Caco-2 (cell line): ENCODE results near the gene NNT. TPM values are rescaled to one million over a fixed set of nuclear protein-coding genes. Genes with fewer than 3 reads are reported as not detected.

Source experiments
- BruUV-seq: library from RNA; stranded (reverse); fragments of 400-500 nt; replicated peaks from 2 replicates; lab custom pipeline; 2021; lab: Mats Ljungman, UMichigan
- CTCF ChIA-PET: fragments of 300-600 bp; sonication (Branson Sonifier 250); formaldehyde crosslinking; loops from one replicate; lab custom pipeline; 2022; ENCODE audit warnings: antibody characterized with exemption; lab: Charles Lee
- POLR2A ChIA-PET: fragments of 300-600 bp; sonication (Branson Sonifier 250); formaldehyde crosslinking; loops from one replicate; lab custom pipeline; 2022; ENCODE audit warnings: antibody characterized with exemption; lab: Charles Lee
- DNase-seq, 2 experiments: peaks; one replicate each; pipeline versions ENCODE4 v3.0.0 to v3.0.0-alpha.2; 2020 to 2022
- H3K27me3 ChIP-seq: replicated peaks from 2 replicates; pipeline ENCODE4 v1.6.0; 2011; ENCODE audit warnings: low read length; ENCODE audit not compliant: control insufficient read depth, insufficient read depth
- H3K36me3 ChIP-seq: 2 replicates; pipeline ENCODE4 v1.5.1; 2011; ENCODE audit warnings: low read length; ENCODE audit not compliant: control insufficient read depth, insufficient read depth
- H3K4me1 ChIP-seq: fragments of 250-450 bp; sonication (Bioruptor Pico); 2 replicates; pipeline ENCODE4 v1.5.1; 2020; ENCODE audit warnings: mild to moderate bottlenecking
- H3K4me3 ChIP-seq: 2 replicates; pipeline ENCODE4 v1.5.1; 2011; ENCODE audit warnings: low read depth, mild to moderate bottlenecking, control low read depth, low read length
- H3K9me3 ChIP-seq: fragments of 250-450 bp; sonication (Bioruptor Pico); 2 replicates; pipeline ENCODE4 v1.5.1; 2020; ENCODE audit warnings: mild to moderate bottlenecking, moderate library complexity
- H3K27ac Mint-ChIP-seq: one replicate; pipeline ENCODE4 v1.8.0; 2022; ENCODE audit warnings: mixed read lengths; ENCODE audit not compliant: unreplicated experiment
- H3K27me3 Mint-ChIP-seq: one replicate; pipeline ENCODE4 v1.8.0; 2022; ENCODE audit warnings: mixed read lengths; ENCODE audit not compliant: insufficient read depth, unreplicated experiment
- H3K36me3 Mint-ChIP-seq: one replicate; pipeline ENCODE4 v1.8.0; 2022; ENCODE audit warnings: mild to moderate bottlenecking, mixed read lengths; ENCODE audit not compliant: insufficient read depth, unreplicated experiment
- H3K4me1 Mint-ChIP-seq: one replicate; pipeline ENCODE4 v1.8.0; 2022; ENCODE audit warnings: low read depth, mixed read lengths; ENCODE audit not compliant: unreplicated experiment
- H3K4me3 Mint-ChIP-seq: one replicate; pipeline ENCODE4 v1.8.0; 2022; ENCODE audit warnings: mild to moderate bottlenecking, moderate library complexity, mixed read lengths; ENCODE audit not compliant: unreplicated experiment
- H3K9me3 Mint-ChIP-seq: one replicate; pipeline ENCODE4 v1.8.0; 2022; ENCODE audit warnings: mixed read lengths; ENCODE audit not compliant: unreplicated experiment
- intact Hi-C: fragments of 100-400 bp; cut with micrococcal nuclease; formaldehyde crosslinking; loops from one replicate; pipeline ENCODE4 v1.10.0; 2022; ENCODE audit not compliant: unreplicated experiment
- total RNA-seq: library from RNA; stranded (reverse); gene quantifications from 2 replicates; pipeline ENCODE4 v1.2.3, GENCODE V29; 2022
- TF ChIP-seq, protein P1 (sequence below), 2 experiments: fragments of 200-600 bp in 1 of 2; IDR thresholded peaks; 1 replicate in 1 of 2; 2 replicates in 1 of 2; pipeline versions ENCODE4 v1.5.1 to v1.8.0; 2011 to 2022; ENCODE audit warnings: antibody characterized with exemption in 1 of 2, control low read depth in 1 of 2, inconsistent platforms in 1 of 2, low read depth in 1 of 2, low read length in 1 of 2, mild to moderate bottlenecking in 1 of 2, moderate library complexity in 1 of 2; ENCODE audit not compliant: insufficient read depth in 1 of 2, severe bottlenecking in 1 of 2, unreplicated experiment in 1 of 2

Gene NNT
- total RNA-seq, 1 experiment from 2014 or later = 44.8 TPM

- Histone ChIP-seq H3K36me3 (no peaks in the 10 kb centered on the region), H3K4me3 (no peak overlapping the region), H3K9me3 (no peaks in the 10 kb centered on the region), H3K4me1 (no peaks in the 10 kb centered on the region), H3K27me3 (no peaks in the 10 kb centered on the region)
- Mint-ChIP-seq H3K4me1 (no peaks in the 10 kb centered on the region), H3K4me3 (no peak overlapping the region), H3K27ac (no peak overlapping the region), H3K9me3 (no peaks in the 10 kb centered on the region), H3K36me3 (no peaks in the 10 kb centered on the region), H3K27me3 (no peaks in the 10 kb centered on the region)
- ChIA-PET POLR2A (no interaction called here), CTCF (no interaction called here)
- BruUV-seq = no TSS peak
- intact Hi-C loops = no loop called here
- DNase-seq = no peak
- TF ChIP-seq, protein P1, sequence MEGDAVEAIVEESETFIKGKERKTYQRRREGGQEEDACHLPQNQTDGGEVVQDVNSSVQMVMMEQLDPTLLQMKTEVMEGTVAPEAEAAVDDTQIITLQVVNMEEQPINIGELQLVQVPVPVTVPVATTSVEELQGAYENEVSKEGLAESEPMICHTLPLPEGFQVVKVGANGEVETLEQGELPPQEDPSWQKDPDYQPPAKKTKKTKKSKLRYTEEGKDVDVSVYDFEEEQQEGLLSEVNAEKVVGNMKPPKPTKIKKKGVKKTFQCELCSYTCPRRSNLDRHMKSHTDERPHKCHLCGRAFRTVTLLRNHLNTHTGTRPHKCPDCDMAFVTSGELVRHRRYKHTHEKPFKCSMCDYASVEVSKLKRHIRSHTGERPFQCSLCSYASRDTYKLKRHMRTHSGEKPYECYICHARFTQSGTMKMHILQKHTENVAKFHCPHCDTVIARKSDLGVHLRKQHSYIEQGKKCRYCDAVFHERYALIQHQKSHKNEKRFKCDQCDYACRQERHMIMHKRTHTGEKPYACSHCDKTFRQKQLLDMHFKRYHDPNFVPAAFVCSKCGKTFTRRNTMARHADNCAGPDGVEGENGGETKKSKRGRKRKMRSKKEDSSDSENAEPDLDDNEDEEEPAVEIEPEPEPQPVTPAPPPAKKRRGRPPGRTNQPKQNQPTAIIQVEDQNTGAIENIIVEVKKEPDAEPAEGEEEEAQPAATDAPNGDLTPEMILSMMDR (IDR thresholded peaks at IDR 0.05; ENCODE audit: insufficient read depth in 1 of 2, low read depth in 1 of 2, low read length in 1 of 2, severe bottlenecking in 1 of 2, unreplicated experiment in 1 of 2) = no peak
These were observed 77.3 kb downstream of the NNT start for GRCh38 chr5:43680286-43680685.

- H3K27me3 ChIP-seq = no peaks in the 10 kb centered on the region
- H3K4me1 ChIP-seq = no peaks in the 10 kb centered on the region
- CTCF ChIA-PET = no interaction called here
- no TSS peak for BruUV-seq
- TF ChIP-seq, protein P1 (IDR thresholded peaks at IDR 0.05; ENCODE audit: insufficient read depth in 1 of 2, low read depth in 1 of 2, low read length in 1 of 2, severe bottlenecking in 1 of 2, unreplicated experiment in 1 of 2) = no peak
- DNase-seq = no peak
- intact Hi-C loops = no loop called here
- H3K4me1 Mint-ChIP-seq = no peaks in the 10 kb centered on the region
- H3K36me3 Mint-ChIP-seq = no peaks in the 10 kb centered on the region
- no peak overlapping the region for H3K4me3 Mint-ChIP-seq
- no peaks in the 10 kb centered on the region for H3K27me3 Mint-ChIP-seq
- H3K9me3 ChIP-seq = no peaks in the 10 kb centered on the region
- no peaks in the 10 kb centered on the region for H3K9me3 Mint-ChIP-seq
- no peak overlapping the region for H3K27ac Mint-ChIP-seq
- H3K36me3 ChIP-seq = no peaks in the 10 kb centered on the region; the same call in 1 of the 2 replicates
- POLR2A ChIA-PET = no interaction called here
- H3K4me3 ChIP-seq = no peak overlapping the region
These were observed 81.0 kb downstream of the NNT start for GRCh38 chr5:43683884-43684471.

GRCh38 chr5:43685252-43685950 is 82.4 kb downstream of the NNT start:
- H3K27me3 ChIP-seq = no peaks in the 10 kb centered on the region
- no peak for DNase-seq
- Mint-ChIP-seq H3K36me3 (no peaks in the 10 kb centered on the region), H3K27me3 (no peaks in the 10 kb centered on the region), H3K4me3 (no peak overlapping the region), H3K4me1 (no peaks in the 10 kb centered on the region), H3K27ac (no peak overlapping the region), H3K9me3 (no peaks in the 10 kb centered on the region)
- no peaks in the 10 kb centered on the region for H3K9me3 ChIP-seq
- POLR2A ChIA-PET = no interaction called here
- no peaks in the 10 kb centered on the region for H3K4me1 ChIP-seq
- no peak overlapping the region for H3K4me3 ChIP-seq
- TF ChIP-seq, protein P1 (IDR thresholded peaks at IDR 0.05; ENCODE audit: insufficient read depth in 1 of 2, low read depth in 1 of 2, low read length in 1 of 2, severe bottlenecking in 1 of 2, unreplicated experiment in 1 of 2) = no peak
- H3K36me3 ChIP-seq = no peaks in the 10 kb centered on the region; the same call in 1 of the 2 replicates
- intact Hi-C loops = no loop called here
- CTCF ChIA-PET = no interaction called here
- no TSS peak for BruUV-seq
